Hepatocyte (in vitro differentiated cells): ENCODE data around the gene NADK2.

ENCODE experiments used
- EZH2 ChIP-seq: fragments of 200-600 bp; sonication (generic); IDR thresholded peaks from 2 replicates; pipeline ENCODE4 v1.6.1; 2016; ENCODE audit warnings: antibody characterized with exemption, mild to moderate bottlenecking, borderline replicate concordance
- EZH2phosphoT487 ChIP-seq: fragments of 200-600 bp; sonication (generic); IDR thresholded peaks from one replicate; pipeline ENCODE4 v1.6.1; 2018; ENCODE audit warnings: antibody characterized with exemption, mild to moderate bottlenecking, low read depth, moderate library complexity; ENCODE audit not compliant: unreplicated experiment, severe bottlenecking
- TF ChIP-seq, protein P1 (sequence below): fragments of 200-600 bp; sonication (generic); IDR thresholded peaks from 2 replicates; pipeline ENCODE4 v1.5.1; 2016; ENCODE audit warnings: antibody characterized with exemption, mild to moderate bottlenecking; ENCODE audit not compliant: poor library complexity

DNA sequence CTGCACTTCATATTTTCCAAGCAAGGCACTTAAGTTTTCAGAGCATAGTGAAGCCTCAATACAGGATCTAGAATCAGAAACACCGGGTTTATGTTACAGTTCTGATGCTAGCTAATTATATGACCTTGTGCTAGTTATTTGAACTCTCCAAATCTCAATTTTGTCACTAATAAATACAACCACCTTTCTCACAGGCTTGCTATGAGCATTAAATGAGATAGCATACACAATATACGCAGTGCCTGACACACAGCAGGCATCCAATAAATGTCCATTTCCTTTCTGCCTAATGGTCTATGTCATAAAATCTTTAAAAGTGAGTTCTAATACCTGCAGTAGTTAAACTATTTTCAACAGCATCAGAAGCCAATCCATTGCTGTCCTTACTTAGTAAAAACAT, 32.9 kb downstream of the NADK2 start:
- TF ChIP-seq EZH2 = no peak
- TF ChIP-seq, protein P1, sequence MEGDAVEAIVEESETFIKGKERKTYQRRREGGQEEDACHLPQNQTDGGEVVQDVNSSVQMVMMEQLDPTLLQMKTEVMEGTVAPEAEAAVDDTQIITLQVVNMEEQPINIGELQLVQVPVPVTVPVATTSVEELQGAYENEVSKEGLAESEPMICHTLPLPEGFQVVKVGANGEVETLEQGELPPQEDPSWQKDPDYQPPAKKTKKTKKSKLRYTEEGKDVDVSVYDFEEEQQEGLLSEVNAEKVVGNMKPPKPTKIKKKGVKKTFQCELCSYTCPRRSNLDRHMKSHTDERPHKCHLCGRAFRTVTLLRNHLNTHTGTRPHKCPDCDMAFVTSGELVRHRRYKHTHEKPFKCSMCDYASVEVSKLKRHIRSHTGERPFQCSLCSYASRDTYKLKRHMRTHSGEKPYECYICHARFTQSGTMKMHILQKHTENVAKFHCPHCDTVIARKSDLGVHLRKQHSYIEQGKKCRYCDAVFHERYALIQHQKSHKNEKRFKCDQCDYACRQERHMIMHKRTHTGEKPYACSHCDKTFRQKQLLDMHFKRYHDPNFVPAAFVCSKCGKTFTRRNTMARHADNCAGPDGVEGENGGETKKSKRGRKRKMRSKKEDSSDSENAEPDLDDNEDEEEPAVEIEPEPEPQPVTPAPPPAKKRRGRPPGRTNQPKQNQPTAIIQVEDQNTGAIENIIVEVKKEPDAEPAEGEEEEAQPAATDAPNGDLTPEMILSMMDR = no peak
- TF ChIP-seq EZH2phosphoT487 = no peak
